Sigmoid colon (tissue), 7 donors: ENCODE results near the gene ETS1. TPM values are rescaled to one million over a fixed set of nuclear protein-coding genes. Genes with fewer than 3 reads are reported as not detected.

Experiments
- DNase-seq: peaks from one replicate; pipeline ENCODE4 v3.0.0-alpha.2; 2019
- H3K27ac ChIP-seq, 4 donors: fragments of 200-600 bp; sonication (generic); one replicate each; pipeline ENCODE4 v1.5.1; 2016 to 2019; ENCODE audit warnings: mild to moderate bottlenecking in 1 of 4
- H3K27me3 ChIP-seq, 3 donors: fragments of 200-600 bp; sonication (generic); one replicate each; pipeline ENCODE4 v1.5.1; 2019; ENCODE audit warnings: mild to moderate bottlenecking in 1 of 3
- H3K36me3 ChIP-seq, 4 donors: fragments of 200-600 bp; sonication (generic); one replicate each; pipeline ENCODE4 v1.5.1; 2016 to 2019
- H3K4me1 ChIP-seq, 4 donors: fragments of 200-600 bp; sonication (generic); one replicate each; pipeline ENCODE4 v1.5.1; 2017 to 2019
- H3K4me3 ChIP-seq, 4 donors: fragments of 200-600 bp; sonication (generic); one replicate each; pipeline ENCODE4 v1.5.1; 2017 to 2019; ENCODE audit warnings: mild to moderate bottlenecking in 2 of 4, moderate library complexity in 1 of 4
- H3K9me3 ChIP-seq, 4 donors: fragments of 200-600 bp in 3 of 4; sonication (generic) in 3 of 4; one replicate each; pipeline versions ENCODE4 v1.5.1 to v1.6.1; 2013 to 2019
- EP300 ChIP-seq, 4 donors: sonication (generic); formaldehyde crosslinking; IDR thresholded peaks; one replicate each; pipeline ENCODE4 v1.6.1; 2017; ENCODE audit warnings: antibody characterized with exemption in 4 of 4
- POLR2A ChIP-seq, 2 donors: fragments of 450-650 bp; IDR thresholded peaks; one replicate each; pipeline ENCODE4 v1.6.1; 2016; ENCODE audit warnings: antibody characterized with exemption in 2 of 2, mild to moderate bottlenecking in 2 of 2, moderate library complexity in 2 of 2
- POLR2AphosphoS5 ChIP-seq, 4 donors: sonication (generic); formaldehyde crosslinking; IDR thresholded peaks; one replicate each; pipeline ENCODE4 v1.6.1; 2017; ENCODE audit warnings: antibody characterized with exemption in 4 of 4
- WGBS, 2 donors: extraction: QIAGEN DNeasy Blood & Tissue Kit; methylation state at CpG; one replicate each; pipeline ENCODE4 v1.1.7; 2013; 5-methylcytosine and 5-hydroxymethylcytosine counted together
- intact Hi-C: fragments of 100-400 bp; cut with DNase I; formaldehyde crosslinking; loops from one replicate; pipeline ENCODE4 v1.15.1; 2023
- polyA plus RNA-seq, 3 donors: library from polyadenylated mRNA; stranded (reverse); fragments of 200-250 nt; gene quantifications; one replicate each; pipeline ENCODE4 v1.2.3, GENCODE V29; 2013
- total RNA-seq, 4 donors: library from RNA; depleted of rRNA; stranded (reverse); fragments of >200 nt; gene quantifications; one replicate each; pipeline ENCODE4 v1.1.0, GENCODE V29; 2016
- TF ChIP-seq, protein P1 (sequence below), 4 experiments: fragments of 450-650 bp in 3 of 4; fragments of 200-600 bp in 1 of 4; IDR thresholded peaks; one replicate each; pipeline ENCODE4 v1.5.1; 2016 to 2019; ENCODE audit warnings: antibody characterized with exemption in 4 of 4, mild to moderate bottlenecking in 3 of 4, moderate library complexity in 2 of 4
- donor health status: healthy with polysubstance abuse.
- donor health status: Bipolar disorder and iron deficiency.
- donor health status: healthy.

Gene ETS1
- total and polyA plus RNA-seq, 7 donors: 12.5 to 122 (median 24.6) TPM

DNA sequence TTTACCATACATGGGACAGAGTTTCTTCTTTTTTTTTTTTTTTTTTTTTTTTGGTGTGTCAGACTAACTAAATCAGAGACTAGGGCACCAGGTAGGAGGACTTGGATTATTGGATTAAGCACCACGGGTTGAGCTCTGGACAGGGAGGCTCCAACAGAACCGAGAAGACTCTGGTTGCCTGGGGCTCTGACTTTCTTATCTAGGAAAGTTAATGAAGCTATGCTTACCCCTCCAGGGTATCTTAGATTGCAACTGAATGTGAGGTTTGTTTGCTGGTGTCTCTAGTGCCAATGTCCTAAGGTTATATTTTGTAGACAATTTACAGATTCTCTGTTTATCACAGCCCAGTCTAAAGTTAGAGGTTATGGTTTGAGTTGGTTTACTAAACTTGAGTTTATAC, 18.1 kb downstream of the ETS1 start:
- Histone ChIP-seq H3K4me1 (no peaks in the 10 kb centered on the region), H3K27ac (no peak overlapping the region), H3K4me3 (no peak overlapping the region), H3K27me3 (no peaks in the 10 kb centered on the region), H3K9me3 (peaks cover 0 to 1% (median 0%) of the 10 kb centered on the region in 4 donors), H3K36me3 (no peaks in the 10 kb centered on the region)
- TF ChIP-seq POLR2AphosphoS5 (IDR thresholded peaks at IDR 0.05) (no peak), EP300 (IDR thresholded peaks at IDR 0.05) (no peak), POLR2A (IDR thresholded peaks at IDR 0.05) (no peak)
- TF ChIP-seq, protein P1, sequence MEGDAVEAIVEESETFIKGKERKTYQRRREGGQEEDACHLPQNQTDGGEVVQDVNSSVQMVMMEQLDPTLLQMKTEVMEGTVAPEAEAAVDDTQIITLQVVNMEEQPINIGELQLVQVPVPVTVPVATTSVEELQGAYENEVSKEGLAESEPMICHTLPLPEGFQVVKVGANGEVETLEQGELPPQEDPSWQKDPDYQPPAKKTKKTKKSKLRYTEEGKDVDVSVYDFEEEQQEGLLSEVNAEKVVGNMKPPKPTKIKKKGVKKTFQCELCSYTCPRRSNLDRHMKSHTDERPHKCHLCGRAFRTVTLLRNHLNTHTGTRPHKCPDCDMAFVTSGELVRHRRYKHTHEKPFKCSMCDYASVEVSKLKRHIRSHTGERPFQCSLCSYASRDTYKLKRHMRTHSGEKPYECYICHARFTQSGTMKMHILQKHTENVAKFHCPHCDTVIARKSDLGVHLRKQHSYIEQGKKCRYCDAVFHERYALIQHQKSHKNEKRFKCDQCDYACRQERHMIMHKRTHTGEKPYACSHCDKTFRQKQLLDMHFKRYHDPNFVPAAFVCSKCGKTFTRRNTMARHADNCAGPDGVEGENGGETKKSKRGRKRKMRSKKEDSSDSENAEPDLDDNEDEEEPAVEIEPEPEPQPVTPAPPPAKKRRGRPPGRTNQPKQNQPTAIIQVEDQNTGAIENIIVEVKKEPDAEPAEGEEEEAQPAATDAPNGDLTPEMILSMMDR (IDR thresholded peaks at IDR 0.05): no peak
- intact Hi-C loops: no loop called here
- 68 to 76% methylated on average over 2 of the region's 2 CpGs for WGBS, 2 donors
- DNase-seq: no peak

DNA sequence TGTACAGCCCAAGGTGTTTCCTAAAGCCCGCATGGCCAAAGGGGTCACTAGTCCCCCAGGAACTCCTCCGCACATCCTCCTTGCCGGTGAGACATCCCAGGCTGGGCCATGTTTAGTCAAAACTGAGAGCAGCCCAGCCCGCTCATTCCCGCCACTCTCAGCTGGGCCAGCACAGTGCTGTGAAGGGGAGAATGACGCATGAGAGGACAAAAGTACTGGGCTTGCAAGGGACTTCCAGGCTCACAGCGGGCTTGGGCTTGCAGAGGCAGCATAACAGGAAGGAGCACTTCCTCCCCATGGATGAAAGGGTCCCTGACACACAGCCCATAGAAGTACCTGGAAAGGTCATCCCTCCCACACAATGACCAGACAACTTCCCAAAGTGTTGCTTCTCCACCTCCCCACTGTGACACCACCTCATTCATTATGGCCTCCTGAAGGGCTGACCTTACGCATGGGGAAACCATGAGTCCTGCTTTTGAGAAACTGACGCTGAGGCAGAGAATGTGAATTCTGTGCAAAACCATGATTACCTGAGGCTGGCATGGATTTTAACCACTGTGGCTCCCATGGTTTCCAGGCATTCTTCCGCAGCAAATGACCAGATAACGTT, 19.1 kb downstream of the ETS1 start:
- no peaks in the 10 kb centered on the region for H3K36me3 ChIP-seq
- no peaks in the 10 kb centered on the region for H3K4me1 ChIP-seq
- H3K4me3 ChIP-seq: no peak overlapping the region
- TF ChIP-seq POLR2A (IDR thresholded peaks at IDR 0.05): no peak
- TF ChIP-seq EP300 (IDR thresholded peaks at IDR 0.05): no peak
- TF ChIP-seq, protein P1 (IDR thresholded peaks at IDR 0.05): no peak
- TF ChIP-seq POLR2AphosphoS5 (IDR thresholded peaks at IDR 0.05): no peak
- DNase-seq: peak; percentile 59
- no peaks in the 10 kb centered on the region for H3K27me3 ChIP-seq
- intact Hi-C loops: no loop called here
- H3K9me3 ChIP-seq: no peaks in the 10 kb centered on the region
- H3K27ac ChIP-seq: peak overlapping the region in 1 of 4 donors; percentile 27
- WGBS, 2 donors: 86 to 94% methylated on average over 11 of the region's 11 CpGs

DNA sequence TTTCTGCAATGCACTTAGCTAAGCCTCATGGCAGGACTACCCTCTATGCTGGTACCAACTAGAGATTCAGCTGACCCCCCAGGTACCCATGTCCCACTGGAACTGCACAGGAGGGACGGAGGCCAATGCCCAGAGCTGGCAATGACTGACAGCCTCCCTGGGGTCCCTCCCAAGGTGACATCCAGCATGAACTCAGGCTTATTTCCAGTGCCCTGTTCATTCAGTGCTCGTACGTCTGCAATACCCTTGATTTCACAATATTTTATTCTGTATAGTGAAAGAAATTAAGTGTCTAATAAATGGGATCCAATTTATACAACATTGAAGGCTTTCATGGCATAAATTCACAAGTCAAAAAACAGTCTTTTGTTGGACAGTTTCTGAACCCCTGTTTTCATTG, 20.2 kb downstream of the ETS1 start:
- no peak for DNase-seq
- WGBS, 2 donors: 94 to 95% methylated on average over 3 of the region's 3 CpGs
- TF ChIP-seq EP300 (IDR thresholded peaks at IDR 0.05) (no peak), POLR2A (IDR thresholded peaks at IDR 0.05) (no peak), POLR2AphosphoS5 (IDR thresholded peaks at IDR 0.05) (no peak)
- TF ChIP-seq, protein P1 (IDR thresholded peaks at IDR 0.05): no peak

DNA sequence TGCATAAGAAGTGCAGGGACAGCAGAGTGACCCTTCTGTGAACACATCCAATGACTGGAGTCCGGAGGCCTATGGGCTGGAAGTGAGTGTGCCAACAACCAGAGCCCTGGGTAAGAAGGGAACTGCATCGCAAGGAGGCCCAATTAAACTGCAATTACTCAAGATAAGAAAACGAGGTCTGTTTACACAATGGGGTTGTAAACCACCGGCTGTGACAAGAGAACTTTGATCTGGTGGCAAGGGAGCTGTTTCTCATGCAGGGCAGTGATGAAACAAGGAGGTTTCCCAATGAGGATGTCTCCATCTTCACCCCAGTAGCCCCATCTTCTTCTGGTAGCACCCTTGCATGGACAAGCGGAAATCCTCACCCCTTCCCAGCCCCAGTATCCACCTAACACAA, 21.5 kb downstream of the ETS1 start:
- H3K4me3 ChIP-seq: no peak overlapping the region
- H3K27me3 ChIP-seq: no peaks in the 10 kb centered on the region
- no peak for TF ChIP-seq POLR2A (IDR thresholded peaks at IDR 0.05)
- H3K27ac ChIP-seq: no peak overlapping the region
- intact Hi-C loops: no loop called here
- H3K4me1 ChIP-seq: no peaks in the 10 kb centered on the region
- no peaks in the 10 kb centered on the region for H3K9me3 ChIP-seq
- H3K36me3 ChIP-seq: no peaks in the 10 kb centered on the region
- DNase-seq: no peak
- 15 to 60% methylated on average over 5 of the region's 5 CpGs for WGBS, 2 donors

More for the DNA sequence above, 20.2 kb downstream of the ETS1 start:
- Histone ChIP-seq H3K4me3 (no peak overlapping the region), H3K36me3 (no peaks in the 10 kb centered on the region), H3K4me1 (no peaks in the 10 kb centered on the region), H3K9me3 (no peaks in the 10 kb centered on the region), H3K27ac (no peak overlapping the region), H3K27me3 (no peaks in the 10 kb centered on the region)
- intact Hi-C loops: no loop called here

DNA sequence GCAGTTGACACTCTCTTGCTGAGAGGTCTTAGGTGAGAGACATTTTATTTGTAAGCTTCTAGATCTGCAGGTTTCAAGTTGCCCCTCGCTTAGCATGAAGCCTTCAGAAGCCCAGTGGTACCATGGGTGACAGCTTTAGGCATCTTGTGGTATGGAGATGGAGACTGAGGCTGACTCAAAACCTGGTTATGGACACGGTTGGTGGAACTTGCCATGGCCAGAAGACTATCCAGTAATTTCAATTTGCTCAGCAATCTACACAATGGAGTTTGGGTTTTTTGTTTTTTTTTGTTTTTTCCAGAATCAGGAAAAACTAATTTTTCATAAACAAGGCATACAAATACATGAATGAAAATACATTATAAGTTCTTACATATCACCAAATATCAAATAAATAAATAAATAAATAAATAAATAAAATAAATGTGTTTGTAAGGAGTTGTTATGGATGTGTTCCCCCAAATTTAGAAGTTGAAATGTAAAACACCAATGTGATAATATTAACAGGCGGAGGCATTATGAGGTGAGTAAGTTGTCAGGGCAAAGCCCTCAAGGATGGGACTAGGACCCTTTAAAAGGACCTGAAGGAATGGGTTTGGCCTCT, 22.6 kb downstream of the ETS1 start:
- no peaks in the 10 kb centered on the region for H3K9me3 ChIP-seq
- TF ChIP-seq, protein P1 (IDR thresholded peaks at IDR 0.05): no peak
- TF ChIP-seq EP300 (IDR thresholded peaks at IDR 0.05) (no peak), POLR2A (IDR thresholded peaks at IDR 0.05) (no peak), POLR2AphosphoS5 (IDR thresholded peaks at IDR 0.05) (no peak)
- H3K36me3 ChIP-seq: no peaks in the 10 kb centered on the region
- DNase-seq: no peak
- WGBS, 2 donors: 88 to 97% methylated on average over 3 of the region's 3 CpGs
- no peak overlapping the region for H3K4me3 ChIP-seq
- H3K27me3 ChIP-seq: no peaks in the 10 kb centered on the region
- no peaks in the 10 kb centered on the region for H3K4me1 ChIP-seq
- no peak overlapping the region for H3K27ac ChIP-seq
- intact Hi-C loops: no loop called here
